Measurements from ENCODE around the gene GNG14.
"Not testable (repeated sequence)": the region's sequence is repeated elsewhere in the genome, so short reads cannot be mapped to it uniquely, and the experiment has no call there.

Gene GNG14

DNA sequence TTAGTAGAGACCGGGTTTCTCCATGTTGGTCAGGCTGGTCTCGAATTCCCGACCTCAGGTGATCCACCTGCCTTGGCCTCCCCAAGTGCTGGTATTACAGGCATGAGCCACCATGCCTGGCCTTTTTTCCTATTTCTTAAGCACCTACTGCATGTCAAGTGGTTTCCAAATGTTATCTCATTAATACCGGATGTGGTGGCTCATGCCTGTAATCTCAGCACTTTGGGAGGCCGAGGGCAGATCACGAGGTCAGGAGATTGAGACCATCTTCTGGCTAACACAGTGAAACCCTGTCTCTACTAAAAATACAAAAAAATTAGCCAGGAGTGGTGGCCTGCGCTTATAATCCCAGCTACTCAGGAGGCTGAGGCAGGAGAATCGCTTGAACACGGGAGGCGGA lies 37.8 kb downstream of the GNG14 start:
- H3K4me3 ChIP-seq (ENCODE audit: extremely low read depth, insufficient read depth, low read length, poor library complexity, severe bottlenecking); H3K27ac ChIP-seq (ENCODE audit: low read depth, low read length, severe bottlenecking); H3K4me1 ChIP-seq (ENCODE audit: control insufficient read depth, insufficient read depth, low read length, poor library complexity, severe bottlenecking); H3K9me3 ChIP-seq (ENCODE audit: control insufficient read depth, low read length): not testable (repeated sequence)
- H3K36me3 ChIP-seq (ENCODE audit: control insufficient read depth, insufficient read depth, low read length), result peaks cover 33% of the 10 kb centered on the region
- WGBS, 2 experiments (ENCODE audit: insufficient coverage in 2 of 2), result 93 to 97% methylated on average over 10 of the region's 10 CpGs

- WGBS, 2 experiments (ENCODE audit: insufficient coverage in 2 of 2), result 100% methylated on average over 1 of the region's 2 CpGs
- no peaks in the 10 kb centered on the region for H3K4me1 ChIP-seq (ENCODE audit: control insufficient read depth, insufficient read depth, low read length, poor library complexity, severe bottlenecking)
- peaks cover 44% of the 10 kb centered on the region for H3K36me3 ChIP-seq (ENCODE audit: control insufficient read depth, insufficient read depth, low read length)
- no peaks in the 10 kb centered on the region for H3K9me3 ChIP-seq (ENCODE audit: control insufficient read depth, low read length)
- H3K4me3 ChIP-seq (ENCODE audit: extremely low read depth, insufficient read depth, low read length, poor library complexity, severe bottlenecking), result no peak overlapping the region
- no peak overlapping the region for H3K27ac ChIP-seq (ENCODE audit: low read depth, low read length, severe bottlenecking)
Measured at GRCh38 chr19:12726988-12727316, 39.2 kb downstream of the GNG14 start.

- H3K36me3 ChIP-seq (ENCODE audit: control insufficient read depth, insufficient read depth, low read length), result peaks cover 50% of the 10 kb centered on the region
- H3K9me3 ChIP-seq (ENCODE audit: control insufficient read depth, low read length), result no peaks in the 10 kb centered on the region
- no peak overlapping the region for H3K27ac ChIP-seq (ENCODE audit: low read depth, low read length, severe bottlenecking)
- H3K4me3 ChIP-seq (ENCODE audit: extremely low read depth, insufficient read depth, low read length, poor library complexity, severe bottlenecking), result no peak overlapping the region
- peaks cover 4% of the 10 kb centered on the region for H3K4me1 ChIP-seq (ENCODE audit: control insufficient read depth, insufficient read depth, low read length, poor library complexity, severe bottlenecking)
- WGBS, 2 experiments (ENCODE audit: insufficient coverage in 2 of 2), result 90 to 94% methylated on average over 7 to 9 of the region's 9 CpGs
Measured at GRCh38 chr19:12727745-12728433, 40.1 kb downstream of the GNG14 start.

GRCh38 chr19:12730064-12730463 lies 42.3 kb downstream of the GNG14 start:
- Histone ChIP-seq H3K4me3 (ENCODE audit: extremely low read depth, insufficient read depth, low read length, poor library complexity, severe bottlenecking) (no peak overlapping the region), H3K4me1 (ENCODE audit: control insufficient read depth, insufficient read depth, low read length, poor library complexity, severe bottlenecking) (peaks cover 8% of the 10 kb centered on the region), H3K9me3 (ENCODE audit: control insufficient read depth, low read length) (no peaks in the 10 kb centered on the region), H3K27ac (ENCODE audit: low read depth, low read length, severe bottlenecking) (no peak overlapping the region), H3K36me3 (ENCODE audit: control insufficient read depth, insufficient read depth, low read length) (peaks cover 53% of the 10 kb centered on the region)
- 100% methylated on average over 1 to 2 of the region's 3 CpGs for WGBS, 2 experiments (ENCODE audit: insufficient coverage in 2 of 2)

- Histone ChIP-seq H3K9me3 (ENCODE audit: control insufficient read depth, low read length) (no peaks in the 10 kb centered on the region), H3K4me3 (ENCODE audit: extremely low read depth, insufficient read depth, low read length, poor library complexity, severe bottlenecking) (no peak overlapping the region), H3K36me3 (ENCODE audit: control insufficient read depth, insufficient read depth, low read length) (peaks cover 53% of the 10 kb centered on the region), H3K4me1 (ENCODE audit: control insufficient read depth, insufficient read depth, low read length, poor library complexity, severe bottlenecking) (peaks cover 8% of the 10 kb centered on the region), H3K27ac (ENCODE audit: low read depth, low read length, severe bottlenecking) (no peak overlapping the region)
- 97% methylated on average over 10 to 23 of the region's 24 CpGs for WGBS, 2 experiments (ENCODE audit: insufficient coverage in 2 of 2)
Measured at GRCh38 chr19:12731337-12731736, 43.5 kb downstream of the GNG14 start.

DNA sequence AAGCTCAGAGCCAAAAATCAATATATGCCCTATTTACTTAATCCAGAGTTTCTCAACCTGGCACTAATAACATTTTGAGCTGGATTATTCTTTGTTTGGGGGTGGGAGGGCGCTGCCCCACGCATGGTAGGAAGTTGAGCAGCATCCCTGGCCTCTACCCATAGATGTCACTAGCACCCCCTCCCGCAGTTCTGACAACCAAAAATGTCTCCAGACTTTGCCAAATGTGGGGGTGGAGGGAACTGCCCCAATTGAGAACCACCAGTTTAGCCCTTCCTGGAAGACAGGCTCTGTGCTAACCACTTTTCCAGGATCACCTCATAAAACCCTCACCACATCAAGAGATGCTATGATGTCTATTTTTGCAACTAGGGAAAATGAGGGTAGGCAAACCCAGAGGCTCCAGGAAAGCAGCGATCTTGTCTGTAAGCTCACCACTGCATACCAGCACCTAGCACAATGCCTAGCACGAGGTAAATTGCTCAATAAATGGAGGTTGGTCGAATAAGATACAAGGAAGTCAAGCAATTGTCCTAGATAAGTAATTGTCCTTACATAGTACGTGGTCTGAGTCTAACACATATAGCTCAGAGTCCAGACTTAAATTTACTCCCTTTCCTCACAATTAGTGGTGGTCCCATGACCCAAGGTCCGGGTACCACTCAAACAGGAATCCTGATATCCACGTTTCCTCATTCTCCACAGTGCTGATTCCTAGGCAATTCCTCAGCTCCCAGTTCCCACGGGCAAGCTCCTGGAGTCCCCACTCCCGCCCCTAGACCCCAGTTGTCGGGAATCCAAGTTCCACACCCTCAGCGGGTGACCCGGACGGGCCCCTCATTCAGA lies 45.8 kb downstream of the GNG14 start:
- H3K27ac ChIP-seq (ENCODE audit: low read depth, low read length, severe bottlenecking), result peak overlapping the region; percentile 86
- no peaks in the 10 kb centered on the region for H3K9me3 ChIP-seq (ENCODE audit: control insufficient read depth, low read length)
- 0 to 2% methylated on average over 9 of the region's 15 CpGs for WGBS, 2 experiments (ENCODE audit: insufficient coverage in 2 of 2)
- H3K36me3 ChIP-seq (ENCODE audit: control insufficient read depth, insufficient read depth, low read length), result peaks cover 45% of the 10 kb centered on the region
- H3K4me3 ChIP-seq (ENCODE audit: extremely low read depth, insufficient read depth, low read length, poor library complexity, severe bottlenecking), result peak overlapping the region; percentile 100
- H3K4me1 ChIP-seq (ENCODE audit: control insufficient read depth, insufficient read depth, low read length, poor library complexity, severe bottlenecking), result peaks cover 15% of the 10 kb centered on the region

DNA sequence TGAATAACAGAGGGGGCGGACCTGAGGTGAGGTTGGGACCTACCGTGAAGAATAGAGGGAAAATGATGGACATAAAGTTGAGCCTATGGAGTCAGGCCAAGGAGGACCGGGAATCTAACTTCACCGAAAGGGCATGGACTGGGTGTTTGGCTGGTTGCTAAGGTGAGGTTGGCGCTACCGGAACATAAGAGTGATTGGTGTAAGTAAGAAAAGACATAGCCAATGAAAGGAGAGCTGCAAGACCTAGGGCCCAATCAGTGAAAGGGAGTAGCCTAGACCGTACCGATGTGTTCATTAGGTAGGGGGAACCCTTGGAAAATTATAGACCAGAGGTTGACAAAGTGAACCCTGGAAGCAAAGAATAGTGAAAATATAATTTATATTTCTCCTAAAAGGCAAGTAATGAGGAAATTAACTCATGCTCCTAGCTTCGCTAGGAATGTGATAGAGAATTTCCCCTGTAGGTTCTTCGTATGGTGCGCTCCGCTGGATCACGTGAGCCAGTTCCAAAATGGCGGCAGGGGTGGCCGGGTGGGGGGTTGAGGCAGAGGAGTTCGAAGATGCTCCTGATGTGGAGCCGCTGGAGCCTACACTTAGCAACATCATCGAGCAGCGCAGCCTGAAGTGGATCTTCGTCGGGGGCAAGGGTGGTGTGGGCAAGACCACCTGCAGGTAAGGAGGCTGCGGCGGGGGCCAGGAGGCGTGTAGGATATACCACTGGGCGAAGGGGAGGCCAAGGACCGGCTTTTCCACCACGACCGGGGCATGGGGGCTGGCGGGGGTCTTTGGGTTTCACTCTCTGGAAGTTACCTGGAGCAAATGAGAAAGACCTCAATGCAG lies 49.4 kb downstream of the GNG14 start, which contains the start of gene GET3:
GET3 (plus strand) TSS at position 503 of the 840 bp plus-strand sequence; CDS start at position 512, 9 bp downstream.
- 1% methylated on average over 23 to 28 of the region's 29 CpGs for WGBS, 2 experiments (ENCODE audit: insufficient coverage in 2 of 2)
- H3K4me1 ChIP-seq (ENCODE audit: control insufficient read depth, insufficient read depth, low read length, poor library complexity, severe bottlenecking), result peaks cover 15% of the 10 kb centered on the region
- H3K4me3 ChIP-seq (ENCODE audit: extremely low read depth, insufficient read depth, low read length, poor library complexity, severe bottlenecking), result peak within 1 kb of the TSS; percentile 86
- peak within 1 kb of the TSS; percentile 99 for H3K27ac ChIP-seq (ENCODE audit: low read depth, low read length, severe bottlenecking)
- peaks cover 38% of the 10 kb centered on the region for H3K36me3 ChIP-seq (ENCODE audit: control insufficient read depth, insufficient read depth, low read length)
- H3K9me3 ChIP-seq (ENCODE audit: control insufficient read depth, low read length), result no peaks in the 10 kb centered on the region

GRCh38 chr19:12737835-12738351 lies 50.1 kb downstream of the GNG14 start:
- WGBS, 2 experiments (ENCODE audit: insufficient coverage in 2 of 2), result 20 to 21% methylated on average over 13 of the region's 13 CpGs
- Histone ChIP-seq H3K9me3 (ENCODE audit: control insufficient read depth, low read length) (no peaks in the 10 kb centered on the region), H3K27ac (ENCODE audit: low read depth, low read length, severe bottlenecking) (peak overlapping the region; percentile 99), H3K36me3 (ENCODE audit: control insufficient read depth, insufficient read depth, low read length) (peaks cover 38% of the 10 kb centered on the region), H3K4me3 (ENCODE audit: extremely low read depth, insufficient read depth, low read length, poor library complexity, severe bottlenecking) (peak overlapping the region; percentile 86), H3K4me1 (ENCODE audit: control insufficient read depth, insufficient read depth, low read length, poor library complexity, severe bottlenecking) (peaks cover 12% of the 10 kb centered on the region)
